Activated effector memory CD4-positive, alpha-beta T cell treated with anti-CD3 and anti-CD28 coated beads, Interleukin-2, amount 50 U/mL, for 16 hours (primary cell): ENCODE results near the gene TLNRD1.
A peak's percentile ranks its signal among the peaks of the same experiment; 100 is the strongest.

Experiments used
- DNase-seq: peaks from one replicate; pipeline ENCODE4 v3.0.0-alpha.2; 2020

The TLNRD1 gene

GRCh38 chr15:81002331-81003096 lies 1.8 kb downstream of the TLNRD1 start:
- DNase-seq: peak; percentile 66

- DNase-seq: no peak
Measured at GRCh38 chr15:81003097-81003350, 2.3 kb downstream of the TLNRD1 start.

- DNase-seq: no peak
Measured at GRCh38 chr15:81006124-81006523, 5.4 kb downstream of the TLNRD1 start.

GRCh38 chr15:81007428-81008064 lies 6.8 kb downstream of the TLNRD1 start:
- no peak for DNase-seq

GRCh38 chr15:81008312-81008711 lies 7.6 kb downstream of the TLNRD1 start:
- DNase-seq: no peak

GRCh38 chr15:81010086-81010485 lies 9.4 kb downstream of the TLNRD1 start:
- no peak for DNase-seq

- DNase-seq: no peak
Measured at GRCh38 chr15:81011593-81011992, 10.9 kb downstream of the TLNRD1 start.

GRCh38 chr15:81012588-81012987 lies 11.9 kb downstream of the TLNRD1 start:
- DNase-seq: no peak

GRCh38 chr15:81013396-81013929 lies 12.7 kb downstream of the TLNRD1 start:
- DNase-seq: no peak

GRCh38 chr15:81014446-81015093 lies 13.8 kb downstream of the TLNRD1 start:
- DNase-seq: no peak

GRCh38 chr15:81015621-81016488 lies 15.1 kb downstream of the TLNRD1 start:
- DNase-seq: no peak

- DNase-seq: no peak
Measured at GRCh38 chr15:81016489-81017068, 15.9 kb downstream of the TLNRD1 start.

GRCh38 chr15:81018197-81018596 lies 17.5 kb downstream of the TLNRD1 start:
- no peak for DNase-seq

- DNase-seq: no peak
Measured at GRCh38 chr15:81021321-81021720, 20.6 kb downstream of the TLNRD1 start.

GRCh38 chr15:81023483-81024264 lies 23.0 kb downstream of the TLNRD1 start:
- DNase-seq: no peak

GRCh38 chr15:81024265-81024872 lies 23.6 kb downstream of the TLNRD1 start:
- no peak for DNase-seq

GRCh38 chr15:81024936-81025335 lies 24.2 kb downstream of the TLNRD1 start:
- no peak for DNase-seq

GRCh38 chr15:81025721-81026370 lies 25.1 kb downstream of the TLNRD1 start:
- no peak for DNase-seq

GRCh38 chr15:81026836-81027599 lies 26.3 kb downstream of the TLNRD1 start:
- DNase-seq: no peak
